T-helper 1 cell treated with Interleukin-12 subunit alpha and Interleukin-12 subunit beta and Interleukin-4 antibody, amounts not matched to agents 30 μg/mL and 1 μg/mL, for 36 hours (primary cell): Measurements from ENCODE around the gene CTF1.

Experiments
- H3K27ac Mint-ChIP-seq: one replicate; pipeline ENCODE4 v1.8.0; 2021; ENCODE audit warnings: mild to moderate bottlenecking, mixed read lengths
- H3K27me3 Mint-ChIP-seq: one replicate; pipeline ENCODE4 v1.8.0; 2021; ENCODE audit warnings: low read depth, mixed read lengths
- H3K36me3 Mint-ChIP-seq: one replicate; pipeline ENCODE4 v1.8.0; 2021; ENCODE audit warnings: low read depth, mixed read lengths
- H3K4me1 Mint-ChIP-seq: one replicate; pipeline ENCODE4 v1.8.0; 2021; ENCODE audit warnings: low read depth, mixed read lengths
- H3K4me3 Mint-ChIP-seq: one replicate; pipeline ENCODE4 v1.8.0; 2021; ENCODE audit warnings: mild to moderate bottlenecking, moderate library complexity, mixed read lengths
- H3K9me3 Mint-ChIP-seq: one replicate; pipeline ENCODE4 v1.8.0; 2021; ENCODE audit warnings: mixed read lengths

CTF1 gene

GRCh38 chr16:30947541-30947858, 51.1 kb downstream of the CTF1 start:
- Mint-ChIP-seq H3K4me3 (no peak overlapping the region), H3K27me3 (no peaks in the 10 kb centered on the region), H3K27ac (no peak overlapping the region), H3K9me3 (no peaks in the 10 kb centered on the region), H3K36me3 (peaks cover 13% of the 10 kb centered on the region), H3K4me1 (peaks cover 16% of the 10 kb centered on the region)

- H3K9me3 Mint-ChIP-seq = no peaks in the 10 kb centered on the region
- H3K36me3 Mint-ChIP-seq = peaks cover 13% of the 10 kb centered on the region
- H3K27ac Mint-ChIP-seq = no peak overlapping the region
- H3K4me1 Mint-ChIP-seq = peaks cover 12% of the 10 kb centered on the region
- H3K27me3 Mint-ChIP-seq = no peaks in the 10 kb centered on the region
- H3K4me3 Mint-ChIP-seq = no peak overlapping the region
Observed at GRCh38 chr16:30947859-30948666, 51.6 kb downstream of the CTF1 start.

GRCh38 chr16:30948667-30949649, 52.5 kb downstream of the CTF1 start, which contains the start of gene ORAI3:
TSS of gene ORAI3 (plus strand) at chr16:30949068. CDS start at chr16:30949290, 222 bp downstream.
- Mint-ChIP-seq H3K27ac (peak within 1 kb of the TSS; percentile 64), H3K27me3 (no peaks in the 10 kb centered on the region), H3K4me1 (peaks cover 18% of the 10 kb centered on the region), H3K36me3 (peaks cover 10% of the 10 kb centered on the region), H3K9me3 (no peaks in the 10 kb centered on the region), H3K4me3 (peak within 1 kb of the TSS; percentile 91)

- H3K36me3 Mint-ChIP-seq = peaks cover 4% of the 10 kb centered on the region
- peak overlapping the region; percentile 64 for H3K27ac Mint-ChIP-seq
- H3K4me1 Mint-ChIP-seq = peaks cover 18% of the 10 kb centered on the region
- no peaks in the 10 kb centered on the region for H3K27me3 Mint-ChIP-seq
- H3K9me3 Mint-ChIP-seq = no peaks in the 10 kb centered on the region
- H3K4me3 Mint-ChIP-seq = peak overlapping the region; percentile 91
Observed at GRCh38 chr16:30949650-30950515, 53.5 kb downstream of the CTF1 start.

GRCh38 chr16:30950516-30951065, 54.2 kb downstream of the CTF1 start:
- no peaks in the 10 kb centered on the region for H3K27me3 Mint-ChIP-seq
- H3K4me1 Mint-ChIP-seq = peaks cover 18% of the 10 kb centered on the region
- H3K27ac Mint-ChIP-seq = peak overlapping the region; percentile 64
- no peaks in the 10 kb centered on the region for H3K9me3 Mint-ChIP-seq
- peaks cover 4% of the 10 kb centered on the region for H3K36me3 Mint-ChIP-seq
- H3K4me3 Mint-ChIP-seq = peak overlapping the region; percentile 91

- no peaks in the 10 kb centered on the region for H3K27me3 Mint-ChIP-seq
- peaks cover 17% of the 10 kb centered on the region for H3K4me1 Mint-ChIP-seq
- H3K36me3 Mint-ChIP-seq = peaks cover 4% of the 10 kb centered on the region
- H3K27ac Mint-ChIP-seq = no peak overlapping the region
- H3K4me3 Mint-ChIP-seq = no peak overlapping the region
- H3K9me3 Mint-ChIP-seq = no peaks in the 10 kb centered on the region
Observed at GRCh38 chr16:30951193-30951592, 54.8 kb downstream of the CTF1 start.

GRCh38 chr16:30951750-30952149, 55.3 kb downstream of the CTF1 start:
- Mint-ChIP-seq H3K4me1 (peaks cover 16% of the 10 kb centered on the region), H3K27ac (no peak overlapping the region), H3K4me3 (peak overlapping the region; percentile 40), H3K36me3 (peaks cover 4% of the 10 kb centered on the region), H3K27me3 (no peaks in the 10 kb centered on the region), H3K9me3 (no peaks in the 10 kb centered on the region)

- Mint-ChIP-seq H3K4me3 (no peak overlapping the region), H3K27me3 (no peaks in the 10 kb centered on the region), H3K9me3 (no peaks in the 10 kb centered on the region), H3K36me3 (peaks cover 6% of the 10 kb centered on the region), H3K4me1 (peaks cover 20% of the 10 kb centered on the region), H3K27ac (no peak overlapping the region)
Observed at GRCh38 chr16:30953111-30953510, 56.7 kb downstream of the CTF1 start.
